Type B pancreatic cell (in vitro differentiated cells): ENCODE measurements around the gene NCOA7. TPM values are rescaled to one million over a fixed set of nuclear protein-coding genes. Genes with fewer than 3 reads are reported as not detected.

ENCODE experiments used
- DNase-seq: peaks from one replicate; pipeline ENCODE4 v3.0.0; 2021; ENCODE audit warnings: mixed read lengths; ENCODE audit not compliant: unreplicated experiment; ENCODE audit errors: extremely low spot score
- H3K27ac Mint-ChIP-seq: 2 replicates; pipeline ENCODE4 v1.8.0; 2021; ENCODE audit warnings: mild to moderate bottlenecking, mixed read lengths
- H3K27me3 Mint-ChIP-seq: 2 replicates; pipeline ENCODE4 v1.8.0; 2021; ENCODE audit warnings: mixed read lengths
- H3K36me3 Mint-ChIP-seq: 2 replicates; pipeline ENCODE4 v1.8.0; 2021; ENCODE audit warnings: mixed read lengths
- H3K4me1 Mint-ChIP-seq: one replicate; pipeline ENCODE4 v1.8.0; 2021; ENCODE audit warnings: mixed read lengths; ENCODE audit not compliant: unreplicated experiment
- H3K4me3 Mint-ChIP-seq: 2 replicates; pipeline ENCODE4 v1.8.0; 2021; ENCODE audit warnings: mild to moderate bottlenecking, mixed read lengths
- H3K9me3 Mint-ChIP-seq: 2 replicates; pipeline ENCODE4 v1.8.0; 2021; ENCODE audit warnings: mixed read lengths
- total RNA-seq: library from RNA; stranded (reverse); gene quantifications from 2 replicates; pipeline ENCODE4 v1.2.1, GENCODE V29; 2021; ENCODE audit warnings: low replicate concordance
- TF ChIP-seq, protein P1 (sequence below): fragments of 200-600 bp; sonication (generic); conservative IDR thresholded peaks from 2 replicates; pipeline ENCODE4 v1.5.0; 2021; ENCODE audit warnings: antibody characterized with exemption, mild to moderate bottlenecking

NCOA7 gene
- total RNA-seq, 1 donor from 2014 or later, result 29.9 TPM

DNA sequence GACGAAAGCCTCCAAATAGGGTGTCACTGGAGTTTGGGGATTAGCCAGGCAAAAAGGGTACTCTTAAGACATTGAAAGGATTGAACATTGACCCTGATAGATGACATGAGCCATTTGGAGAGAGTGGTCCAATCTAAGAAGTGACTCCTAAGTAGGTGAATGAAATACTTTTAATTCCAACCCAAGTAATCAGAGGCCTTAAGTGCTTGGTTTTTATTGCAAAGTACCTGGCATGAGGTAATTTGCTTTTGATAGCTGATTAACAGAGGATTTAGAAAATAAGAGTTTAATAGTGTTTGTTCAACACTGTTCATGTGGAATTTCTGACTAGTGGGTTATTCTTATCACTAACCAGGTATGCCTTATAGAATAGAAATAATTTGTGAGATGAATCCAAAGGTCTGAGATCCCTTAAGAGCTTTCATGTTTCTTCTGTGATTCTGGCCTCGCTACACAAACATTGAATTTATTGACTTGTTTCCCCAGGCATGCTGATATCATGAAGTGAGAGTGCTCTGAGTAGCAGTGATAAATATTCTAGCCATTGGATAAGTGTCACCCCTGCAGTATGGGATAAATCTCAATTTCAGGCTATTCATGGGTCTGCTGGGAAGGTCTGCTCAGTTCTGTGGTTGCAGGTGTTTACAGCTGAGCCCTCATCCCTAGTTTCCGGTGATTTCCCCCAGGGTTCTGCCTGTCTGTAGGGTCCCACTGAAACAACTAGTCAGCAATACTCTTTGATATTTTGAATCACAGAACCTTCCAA lies 6.5 kb downstream of the NCOA7 start:
- no peak for DNase-seq
- H3K9me3 Mint-ChIP-seq, result no peaks in the 10 kb centered on the region
- H3K4me1 Mint-ChIP-seq, result peaks cover 20% of the 10 kb centered on the region
- no peaks in the 10 kb centered on the region for H3K27me3 Mint-ChIP-seq
- H3K27ac Mint-ChIP-seq, result peak overlapping the region; percentile 39
- TF ChIP-seq, protein P1, sequence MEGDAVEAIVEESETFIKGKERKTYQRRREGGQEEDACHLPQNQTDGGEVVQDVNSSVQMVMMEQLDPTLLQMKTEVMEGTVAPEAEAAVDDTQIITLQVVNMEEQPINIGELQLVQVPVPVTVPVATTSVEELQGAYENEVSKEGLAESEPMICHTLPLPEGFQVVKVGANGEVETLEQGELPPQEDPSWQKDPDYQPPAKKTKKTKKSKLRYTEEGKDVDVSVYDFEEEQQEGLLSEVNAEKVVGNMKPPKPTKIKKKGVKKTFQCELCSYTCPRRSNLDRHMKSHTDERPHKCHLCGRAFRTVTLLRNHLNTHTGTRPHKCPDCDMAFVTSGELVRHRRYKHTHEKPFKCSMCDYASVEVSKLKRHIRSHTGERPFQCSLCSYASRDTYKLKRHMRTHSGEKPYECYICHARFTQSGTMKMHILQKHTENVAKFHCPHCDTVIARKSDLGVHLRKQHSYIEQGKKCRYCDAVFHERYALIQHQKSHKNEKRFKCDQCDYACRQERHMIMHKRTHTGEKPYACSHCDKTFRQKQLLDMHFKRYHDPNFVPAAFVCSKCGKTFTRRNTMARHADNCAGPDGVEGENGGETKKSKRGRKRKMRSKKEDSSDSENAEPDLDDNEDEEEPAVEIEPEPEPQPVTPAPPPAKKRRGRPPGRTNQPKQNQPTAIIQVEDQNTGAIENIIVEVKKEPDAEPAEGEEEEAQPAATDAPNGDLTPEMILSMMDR, result no peak
- H3K36me3 Mint-ChIP-seq, result peaks cover 12% of the 10 kb centered on the region
- no peak overlapping the region for H3K4me3 Mint-ChIP-seq

DNA sequence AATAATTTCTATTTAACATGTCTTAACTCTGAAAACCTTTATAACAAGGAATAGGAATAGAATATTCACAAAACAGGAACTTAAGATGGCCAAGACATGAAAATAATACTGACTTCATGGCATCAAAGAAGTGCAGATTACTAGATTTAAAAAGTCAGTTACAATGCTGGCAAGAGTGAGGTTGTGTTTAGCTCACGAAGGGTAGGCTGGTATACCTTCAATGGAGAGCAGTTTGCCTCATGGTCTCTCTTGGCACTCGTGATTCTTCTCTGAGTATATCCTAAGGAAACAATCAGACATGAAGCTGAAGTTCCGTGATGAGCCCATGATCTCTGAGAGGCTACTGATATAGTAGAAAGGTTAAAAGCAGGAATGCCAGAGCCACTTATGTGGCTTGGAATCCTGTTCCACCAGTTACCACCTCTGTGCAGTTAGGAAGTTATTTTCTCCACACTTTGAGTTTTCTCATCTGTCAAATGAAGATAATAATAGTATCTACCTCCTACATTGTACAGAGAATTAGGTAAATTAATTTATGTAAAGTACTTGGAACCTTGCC lies 7.2 kb downstream of the NCOA7 start:
- Mint-ChIP-seq H3K27me3 (no peaks in the 10 kb centered on the region), H3K9me3 (no peaks in the 10 kb centered on the region), H3K4me3 (no peak overlapping the region), H3K27ac (peak overlapping the region; percentile 39), H3K4me1 (peaks cover 19% of the 10 kb centered on the region), H3K36me3 (peaks cover 12% of the 10 kb centered on the region)
- no peak for DNase-seq
- TF ChIP-seq, protein P1, result no peak

DNA sequence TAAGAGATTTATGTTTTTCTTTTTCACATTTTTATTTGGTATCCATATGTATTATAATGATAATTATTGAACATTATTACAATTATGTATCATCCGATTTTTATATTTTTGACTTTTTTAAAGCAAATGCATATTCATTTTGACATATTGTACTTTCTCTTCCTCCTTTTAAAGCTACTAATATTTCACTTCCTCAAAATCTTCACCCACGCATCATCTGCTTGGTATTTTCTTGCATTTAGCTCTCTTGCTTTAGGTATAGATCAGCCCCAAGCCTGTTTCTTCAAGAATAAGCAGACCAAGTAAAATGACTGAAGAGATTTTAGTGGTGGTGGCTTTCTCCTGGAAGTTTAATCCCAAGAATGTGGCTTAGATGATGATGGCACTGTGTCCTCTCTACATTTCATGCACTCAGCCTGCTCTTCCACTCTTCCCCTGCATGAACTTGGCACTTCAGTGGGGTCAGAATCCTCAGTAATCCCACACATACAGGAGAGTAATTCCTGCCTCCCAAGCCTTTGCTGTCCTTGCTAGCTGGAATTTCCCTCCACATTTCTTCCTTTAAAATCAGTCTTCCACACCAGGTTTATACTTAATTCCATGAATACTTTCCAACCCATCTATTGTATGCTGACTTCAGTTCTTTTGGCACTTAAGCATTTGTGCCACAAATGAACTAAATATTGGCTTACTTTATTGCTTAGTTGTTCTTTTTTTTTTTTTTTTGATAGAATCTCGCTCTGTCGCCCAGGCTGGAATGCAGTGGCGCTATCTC lies 8.2 kb downstream of the NCOA7 start:
- H3K27me3 Mint-ChIP-seq, result no peaks in the 10 kb centered on the region
- DNase-seq, result no peak

DNA sequence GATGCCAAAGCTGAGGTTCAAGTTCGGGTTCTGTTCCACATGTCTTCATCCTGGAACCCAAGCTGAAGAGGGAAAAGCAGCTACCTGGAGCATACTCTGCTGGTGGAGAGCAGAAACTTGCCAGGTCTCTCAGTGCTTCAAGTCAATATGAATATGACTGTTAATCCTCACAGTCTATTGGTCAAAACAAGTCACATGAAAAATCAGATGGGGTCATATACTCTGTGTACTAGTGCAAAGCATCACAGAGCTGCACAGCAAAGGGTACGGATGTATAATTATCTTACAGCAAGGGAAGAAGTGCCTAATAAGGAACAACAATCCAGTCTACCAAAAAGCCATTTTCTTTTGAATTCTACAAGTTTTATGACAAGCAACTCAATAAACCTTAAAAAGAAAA lies 11.6 kb downstream of the NCOA7 start:
- TF ChIP-seq, protein P1, result no peak
- H3K9me3 Mint-ChIP-seq, result no peaks in the 10 kb centered on the region
- peaks cover 13% of the 10 kb centered on the region for H3K4me1 Mint-ChIP-seq
- H3K27me3 Mint-ChIP-seq, result no peaks in the 10 kb centered on the region
- H3K27ac Mint-ChIP-seq, result no peak overlapping the region
- no peak overlapping the region for H3K4me3 Mint-ChIP-seq
- H3K36me3 Mint-ChIP-seq, result peaks cover 14% of the 10 kb centered on the region
- DNase-seq, result no peak

More for the DNA sequence above, 8.2 kb downstream of the NCOA7 start:
- H3K36me3 Mint-ChIP-seq, result peaks cover 12% of the 10 kb centered on the region
- no peaks in the 10 kb centered on the region for H3K9me3 Mint-ChIP-seq
- TF ChIP-seq, protein P1, result no peak
- peak overlapping the region; percentile 33 for H3K27ac Mint-ChIP-seq
- H3K4me1 Mint-ChIP-seq, result peaks cover 11% of the 10 kb centered on the region
- H3K4me3 Mint-ChIP-seq, result no peak overlapping the region

DNA sequence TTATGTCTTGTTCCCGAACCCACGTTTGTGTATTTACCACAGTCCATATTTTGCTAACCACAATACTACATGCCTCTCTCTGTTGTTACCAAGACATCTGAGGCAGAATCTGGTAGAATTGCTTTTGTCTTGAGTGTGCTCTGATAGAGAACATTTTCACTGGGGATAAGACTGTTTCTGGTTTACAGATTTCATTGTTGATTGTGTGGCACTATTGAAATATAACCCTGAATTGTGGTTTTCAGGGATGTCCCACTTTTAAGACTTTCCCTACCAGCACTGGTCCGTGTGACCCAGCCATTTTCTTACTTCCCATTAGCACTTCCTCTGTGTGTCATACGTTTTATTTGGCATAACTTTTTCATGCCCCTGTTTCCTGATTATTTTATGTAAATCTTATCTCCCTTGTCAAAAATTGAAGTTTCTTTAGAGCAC lies 12.2 kb downstream of the NCOA7 start:
- TF ChIP-seq, protein P1, result no peak
- no peaks in the 10 kb centered on the region for H3K27me3 Mint-ChIP-seq
- H3K36me3 Mint-ChIP-seq, result peaks cover 10% of the 10 kb centered on the region
- no peak overlapping the region for H3K27ac Mint-ChIP-seq
- peaks cover 8% of the 10 kb centered on the region for H3K4me1 Mint-ChIP-seq
- no peak for DNase-seq
- H3K4me3 Mint-ChIP-seq, result no peak overlapping the region
- no peaks in the 10 kb centered on the region for H3K9me3 Mint-ChIP-seq
